GM12801 (cell line): Measurements from ENCODE around the gene MARCHF5.

Experiments
- CTCF ChIP-seq: IDR thresholded peaks from one replicate; pipeline ENCODE4 v1.5.1; 2011; ENCODE audit warnings: control low read depth; ENCODE audit not compliant: insufficient read length; ENCODE audit errors: extremely low read depth

MARCHF5 gene

GRCh38 chr10:92382631-92383030 lies 91.7 kb downstream of the MARCHF5 start:
- no peak for TF ChIP-seq CTCF

- TF ChIP-seq CTCF = no peak
Observed at GRCh38 chr10:92384741-92385140, 93.8 kb downstream of the MARCHF5 start.

GRCh38 chr10:92385831-92386230 lies 94.9 kb downstream of the MARCHF5 start:
- TF ChIP-seq CTCF = no peak

- TF ChIP-seq CTCF = no peak
Observed at GRCh38 chr10:92387289-92387940, 96.4 kb downstream of the MARCHF5 start.

DNA sequence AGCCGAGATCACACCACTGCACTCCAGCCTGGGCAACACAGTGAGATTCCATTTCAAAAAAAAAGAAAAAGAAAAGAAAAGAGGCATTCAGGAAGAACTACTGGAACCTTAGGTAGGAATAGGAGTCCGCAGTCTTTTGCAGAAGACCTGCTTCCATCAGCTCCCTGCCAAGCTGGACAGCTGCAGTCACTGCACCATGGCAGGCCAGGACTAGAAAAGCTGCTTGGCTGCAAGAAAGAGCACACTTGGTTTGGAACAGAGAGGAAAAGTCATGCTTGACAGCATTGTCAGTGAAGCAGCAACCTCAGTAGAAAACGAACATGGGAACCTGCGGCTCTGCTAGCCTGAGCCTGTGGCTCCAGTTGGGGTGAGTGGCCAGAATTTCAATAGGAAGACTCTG lies 104.3 kb downstream of the MARCHF5 start:
- no peak for TF ChIP-seq CTCF
